H1 (cell line): Measurements from ENCODE around the gene FBXO38. TPM values are rescaled to one million over a fixed set of nuclear protein-coding genes. Genes with fewer than 3 reads are reported as not detected.

Experiments used
- ASH2L ChIP-seq: fragments of 200-600, 300-600 bp; sonication (generic); IDR thresholded peaks from one replicate; pipeline ENCODE4 v1.7.1; 2017; ENCODE audit warnings: low read length
- CBX8 ChIP-seq: fragments of 300-800, 300-1000 bp; sonication (generic); IDR thresholded peaks from 2 replicates; pipeline ENCODE4 v1.7.1; 2016; ENCODE audit warnings: low read depth, low read length, borderline replicate concordance
- CHD1 ChIP-seq: IDR thresholded peaks from 2 replicates; pipeline ENCODE4 v1.6.1; 2012; ENCODE audit warnings: low read depth, low read length, improper control_type of control experiment
- EP300 ChIP-seq, 2 experiments: IDR thresholded peaks; 1 replicate in 1 of 2; 2 replicates in 1 of 2; pipeline ENCODE4 v1.6.1; 2011 to 2012; ENCODE audit warnings: low read depth in 2 of 2, low read length in 2 of 2, mild to moderate bottlenecking in 2 of 2, borderline replicate concordance in 1 of 2, inconsistent platforms in 1 of 2, moderate library complexity in 1 of 2
- EZH2 ChIP-seq: fragments of 200-600 bp; sonication (generic); IDR thresholded peaks from 2 replicates; pipeline ENCODE4 v1.7.1; 2012; ENCODE audit warnings: low read depth, mild to moderate bottlenecking, moderate library complexity, low read length, inconsistent platforms; ENCODE audit not compliant: severe bottlenecking
- HDAC2 ChIP-seq, 2 experiments: fragments of 300-600 bp in 1 of 2; sonication (generic) in 1 of 2; IDR thresholded peaks; 2 replicates each; pipeline ENCODE4 v1.6.1; 2011 to 2012; ENCODE audit warnings: low read depth in 2 of 2, low read length in 2 of 2, mild to moderate bottlenecking in 2 of 2, moderate library complexity in 2 of 2, borderline replicate concordance in 1 of 2, inconsistent platforms in 1 of 2
- KDM4A ChIP-seq: IDR thresholded peaks from one replicate; pipeline ENCODE4 v1.7.1; 2012; ENCODE audit warnings: low read depth, mild to moderate bottlenecking, moderate library complexity, low read length, inconsistent platforms; ENCODE audit not compliant: severe bottlenecking
- RAD21 ChIP-seq, 2 experiments: IDR thresholded peaks in 1 of 2; conservative IDR thresholded peaks in 1 of 2; 2 replicates each; pipeline ENCODE4 v1.6.1; 2011; ENCODE audit warnings: low read depth in 2 of 2, low read length in 2 of 2, improper control_type of control experiment in 1 of 2, inconsistent platforms in 1 of 2, mild to moderate bottlenecking in 1 of 2, moderate library complexity in 1 of 2
- SIN3A ChIP-seq, 2 experiments: IDR thresholded peaks in 1 of 2; conservative IDR thresholded peaks in 1 of 2; 2 replicates each; pipeline ENCODE4 v1.6.1; 2011 to 2012; ENCODE audit warnings: low read length in 2 of 2, improper control_type of control experiment in 1 of 2, low read depth in 1 of 2, mild to moderate bottlenecking in 1 of 2
- SIX5 ChIP-seq: IDR thresholded peaks from 2 replicates; pipeline ENCODE4 v1.6.1; 2011; ENCODE audit warnings: mild to moderate bottlenecking, low read depth, low read length
- SP4 ChIP-seq: IDR thresholded peaks from 2 replicates; pipeline ENCODE4 v1.6.1; 2012; ENCODE audit warnings: low read length, inconsistent platforms
- SUZ12 ChIP-seq: fragments of 200-600 bp; sonication (generic); IDR thresholded peaks from 2 replicates; pipeline ENCODE4 v1.6.1; 2012; ENCODE audit warnings: mild to moderate bottlenecking, inconsistent platforms, low read length, moderate library complexity, mixed read lengths
- TBP ChIP-seq: IDR thresholded peaks from 2 replicates; pipeline ENCODE4 v1.6.1; 2011; ENCODE audit warnings: low read depth, low read length, improper control_type of control experiment
- TCF12 ChIP-seq: IDR thresholded peaks from 2 replicates; pipeline ENCODE4 v1.6.1; 2011; ENCODE audit warnings: low read depth, mild to moderate bottlenecking, low read length
- polyA plus RNA-seq, 7 experiments: library from polyadenylated mRNA; depleted of rRNA in 3 of 7; stranded (reverse) in 5 of 7; unstranded in 2 of 7; fragments of >200 nt in 5 of 7; fragments of 200-250 nt in 2 of 7; gene quantifications; 1 replicate in 5 of 7; 2 replicates in 1 of 7; 4 replicates in 1 of 7; pipeline versions ENCODE4 v1.2.1 to v1.2.3, GENCODE V29; 2011 to 2013; ENCODE audit warnings: missing spikeins in 2 of 7, mixed read lengths in 2 of 7
- total RNA-seq: library from RNA; stranded (reverse); fragmentation: NEBNext Ultra II Directional; extraction: Animal tissue kit (Norgen Biotek cat#: 25700); gene quantifications from 2 replicates; pipeline ENCODE4 v1.2.1, GENCODE V29; 2021
- TF ChIP-seq, protein P1 (sequence below), 3 experiments: IDR thresholded peaks; 1 replicate in 2 of 3; 2 replicates in 1 of 3; pipeline versions ENCODE4 v1.5.1 to v1.6.1; 2011; ENCODE audit warnings: low read length in 3 of 3, mild to moderate bottlenecking in 3 of 3, inconsistent platforms in 2 of 3, low read depth in 1 of 3, moderate library complexity in 1 of 3; ENCODE audit not compliant: insufficient read depth in 1 of 3; ENCODE audit errors: control extremely low read depth in 1 of 3

The FBXO38 gene
- total and polyA plus RNA-seq, 2 of the 8 experiments (the other 6 are each of a cell fraction or from before 2014, with no cell fraction given) = 9.1 to 34.3 TPM

DNA sequence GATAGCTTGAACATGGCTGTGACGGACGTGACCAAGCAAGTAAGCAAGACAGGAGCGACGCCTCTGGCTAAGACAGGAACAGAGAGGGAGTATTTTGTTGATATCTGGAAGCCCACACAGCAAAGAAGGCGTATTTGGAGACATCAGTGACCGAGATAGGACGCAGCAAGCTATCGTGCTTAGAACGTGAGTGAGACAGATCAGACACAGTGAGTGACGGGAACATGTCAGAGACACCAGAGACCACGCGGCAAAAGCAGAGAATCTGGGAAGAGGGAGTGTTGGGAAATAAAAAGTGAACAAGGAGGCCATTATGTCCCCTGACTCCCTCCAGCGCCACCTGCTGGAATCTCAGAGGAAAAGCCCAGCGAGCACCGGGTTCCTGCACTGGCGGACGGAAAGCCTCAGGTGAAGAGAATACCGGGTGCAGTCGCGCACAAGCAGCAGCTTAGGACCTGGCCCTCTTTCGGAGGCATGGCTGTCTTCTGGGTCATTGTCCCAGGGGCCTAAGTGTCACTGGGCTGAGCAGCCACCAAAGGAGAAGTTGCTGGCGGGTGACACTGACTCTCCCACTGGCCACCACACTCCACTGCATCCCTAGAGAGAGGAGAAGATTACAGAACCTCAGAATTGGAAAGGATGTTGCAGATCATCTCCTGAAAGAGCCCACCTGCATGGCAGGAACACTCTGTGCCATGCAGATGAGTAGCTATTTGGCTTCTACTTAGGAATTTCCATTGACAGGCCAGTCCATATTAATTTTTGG, 99.1 kb downstream of the FBXO38 start (continued):
- TF ChIP-seq RAD21 (IDR thresholded peaks at IDR 0.05 in 1 of 2, conservative IDR thresholded peaks at IDR 0.05 in 1 of 2; ENCODE audit: low read depth in 2 of 2, low read length in 2 of 2) (peak; percentile 55 to 73), ASH2L (no peak), SP4 (no peak), HDAC2 (IDR thresholded peaks at IDR 0.05; ENCODE audit: borderline replicate concordance in 1 of 2, low read depth in 2 of 2, low read length in 2 of 2) (no peak), EP300 (IDR thresholded peaks at IDR 0.05; ENCODE audit: borderline replicate concordance in 1 of 2, low read depth in 2 of 2, low read length in 2 of 2) (no peak), CHD1 (no peak), SIN3A (conservative IDR thresholded peaks at IDR 0.05 in 1 of 2, IDR thresholded peaks at IDR 0.05 in 1 of 2; ENCODE audit: low read depth in 1 of 2, low read length in 2 of 2) (no peak), SIX5 (no peak), SUZ12 (no peak), KDM4A (no peak), CBX8 (no peak), TCF12 (no peak), EZH2 (no peak), TBP (no peak)
- TF ChIP-seq, protein P1, sequence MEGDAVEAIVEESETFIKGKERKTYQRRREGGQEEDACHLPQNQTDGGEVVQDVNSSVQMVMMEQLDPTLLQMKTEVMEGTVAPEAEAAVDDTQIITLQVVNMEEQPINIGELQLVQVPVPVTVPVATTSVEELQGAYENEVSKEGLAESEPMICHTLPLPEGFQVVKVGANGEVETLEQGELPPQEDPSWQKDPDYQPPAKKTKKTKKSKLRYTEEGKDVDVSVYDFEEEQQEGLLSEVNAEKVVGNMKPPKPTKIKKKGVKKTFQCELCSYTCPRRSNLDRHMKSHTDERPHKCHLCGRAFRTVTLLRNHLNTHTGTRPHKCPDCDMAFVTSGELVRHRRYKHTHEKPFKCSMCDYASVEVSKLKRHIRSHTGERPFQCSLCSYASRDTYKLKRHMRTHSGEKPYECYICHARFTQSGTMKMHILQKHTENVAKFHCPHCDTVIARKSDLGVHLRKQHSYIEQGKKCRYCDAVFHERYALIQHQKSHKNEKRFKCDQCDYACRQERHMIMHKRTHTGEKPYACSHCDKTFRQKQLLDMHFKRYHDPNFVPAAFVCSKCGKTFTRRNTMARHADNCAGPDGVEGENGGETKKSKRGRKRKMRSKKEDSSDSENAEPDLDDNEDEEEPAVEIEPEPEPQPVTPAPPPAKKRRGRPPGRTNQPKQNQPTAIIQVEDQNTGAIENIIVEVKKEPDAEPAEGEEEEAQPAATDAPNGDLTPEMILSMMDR (IDR thresholded peaks at IDR 0.05; ENCODE audit: control extremely low read depth in 1 of 3, insufficient read depth in 1 of 3, low read depth in 1 of 3, low read length in 3 of 3) = peak; percentile 83 to 91 (median 84)
